COLO668 (cell line): ENCODE measurements around the gene ITFG1.
"Not testable (repeated sequence)": the region's sequence is repeated elsewhere in the genome, so short reads cannot be mapped to it uniquely, and the experiment has no call there.

ENCODE experiments used
- DNase-seq: peaks from one replicate; lab custom pipeline; 2025; ENCODE audit not compliant: unreplicated experiment; lab: John Stamatoyannopoulos, UW

ITFG1 gene

DNA sequence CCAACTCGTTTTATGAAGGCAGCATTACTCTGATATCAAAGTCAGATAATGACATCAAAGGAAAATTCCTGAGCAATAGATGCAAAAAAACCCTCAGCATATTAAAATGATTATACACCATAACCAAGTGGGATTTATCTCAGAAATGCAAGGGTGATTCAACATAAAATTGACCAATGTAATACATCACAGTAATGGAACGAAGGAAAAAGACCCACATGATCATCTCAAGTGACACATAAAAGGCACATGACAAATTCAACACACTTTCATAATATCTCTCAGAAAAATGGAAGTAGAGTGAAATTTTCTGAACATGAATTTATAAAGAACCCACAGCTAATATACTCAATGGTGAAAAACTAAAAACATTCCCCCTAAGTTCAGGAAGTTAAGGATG, 118.8 kb downstream of the ITFG1 start:
- no peak for DNase-seq

GRCh38 chr16:47330562-47330961, 130.3 kb downstream of the ITFG1 start:
- DNase-seq: not testable (repeated sequence)

- DNase-seq: not testable (repeated sequence)
Measured at GRCh38 chr16:47324309-47324708, 136.6 kb downstream of the ITFG1 start.

- no peak for DNase-seq
Measured at GRCh38 chr16:47323241-47323640, 137.6 kb downstream of the ITFG1 start.

- no peak for DNase-seq
Measured at GRCh38 chr16:47320546-47321310, 140.1 kb downstream of the ITFG1 start.

GRCh38 chr16:47317465-47318240, 143.2 kb downstream of the ITFG1 start:
- no peak for DNase-seq

GRCh38 chr16:47316442-47317015, 144.3 kb downstream of the ITFG1 start:
- no peak for DNase-seq

DNA sequence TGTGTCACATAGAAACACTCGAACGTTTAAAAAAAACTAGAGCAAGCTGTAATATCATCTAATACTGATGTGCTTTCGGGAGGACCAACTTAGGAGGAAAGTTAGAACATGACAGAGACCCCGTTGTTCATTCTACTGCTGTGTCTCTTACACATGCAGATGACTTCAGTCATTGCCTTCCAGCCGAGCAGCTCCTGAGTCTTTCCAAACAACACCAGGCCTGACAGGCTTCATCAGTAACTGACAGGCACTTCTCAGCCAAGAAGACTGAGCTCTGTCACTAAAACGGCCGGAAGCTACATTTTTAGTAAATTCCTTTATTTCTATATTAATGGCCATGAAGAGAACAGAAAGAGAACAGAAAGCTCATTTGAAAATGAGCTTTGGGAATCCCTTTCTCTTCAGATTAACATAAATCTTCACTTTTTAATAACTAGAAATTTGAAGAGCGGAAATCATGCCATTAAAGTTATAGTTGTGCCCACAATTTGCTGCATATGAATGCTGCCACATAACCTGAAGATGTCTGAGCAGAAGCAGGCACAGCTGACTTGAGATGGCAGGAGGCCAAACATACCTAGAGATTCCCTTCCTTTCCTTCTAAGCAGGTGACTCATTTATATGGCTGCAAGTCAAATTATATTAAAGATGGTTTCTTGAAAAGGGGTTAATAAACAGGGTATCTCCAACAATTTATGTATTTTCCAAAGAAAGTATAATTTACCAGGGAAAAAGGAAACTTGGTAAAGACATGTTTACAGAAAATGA, 148.9 kb downstream of the ITFG1 start:
- no peak for DNase-seq

GRCh38 chr16:47310792-47311211, 150.1 kb downstream of the ITFG1 start:
- DNase-seq: no peak

DNA sequence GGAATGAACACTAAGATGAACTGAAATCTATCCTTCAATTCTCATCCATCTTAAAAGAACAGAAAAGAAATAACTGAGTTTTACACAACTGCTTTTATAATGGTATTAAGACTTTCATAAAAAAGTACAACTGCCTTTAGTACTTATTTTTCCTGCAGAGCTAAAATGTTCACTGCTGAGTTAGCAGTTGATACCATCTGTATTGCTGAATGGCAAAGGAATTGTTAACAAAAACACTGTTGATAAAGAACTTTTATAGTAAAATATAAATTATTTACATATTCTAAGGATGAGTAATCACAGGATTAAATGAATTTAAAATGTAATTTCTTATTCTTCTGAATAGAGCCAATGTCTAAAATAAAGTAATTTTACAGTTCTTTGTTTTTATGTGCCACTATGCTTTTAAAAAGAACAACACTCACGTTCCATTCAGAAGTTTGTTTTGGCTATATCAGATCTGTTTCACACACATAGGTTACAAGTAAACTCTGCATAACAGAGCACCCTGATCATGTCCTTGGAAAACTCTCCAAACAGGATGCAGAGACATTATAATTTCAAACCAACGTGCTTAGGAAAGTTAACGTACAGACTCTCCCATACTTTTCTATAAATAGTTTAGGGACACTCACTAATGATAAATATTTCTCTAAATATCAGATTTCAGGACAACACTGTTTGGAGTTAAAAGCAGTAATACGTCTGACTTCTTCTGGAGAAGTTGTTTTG, 151.1 kb downstream of the ITFG1 start:
- no peak for DNase-seq

- DNase-seq: no peak
Measured at GRCh38 chr16:47308601-47309000, 152.3 kb downstream of the ITFG1 start.

GRCh38 chr16:47304563-47304962, 156.3 kb downstream of the ITFG1 start:
- no peak for DNase-seq

DNA sequence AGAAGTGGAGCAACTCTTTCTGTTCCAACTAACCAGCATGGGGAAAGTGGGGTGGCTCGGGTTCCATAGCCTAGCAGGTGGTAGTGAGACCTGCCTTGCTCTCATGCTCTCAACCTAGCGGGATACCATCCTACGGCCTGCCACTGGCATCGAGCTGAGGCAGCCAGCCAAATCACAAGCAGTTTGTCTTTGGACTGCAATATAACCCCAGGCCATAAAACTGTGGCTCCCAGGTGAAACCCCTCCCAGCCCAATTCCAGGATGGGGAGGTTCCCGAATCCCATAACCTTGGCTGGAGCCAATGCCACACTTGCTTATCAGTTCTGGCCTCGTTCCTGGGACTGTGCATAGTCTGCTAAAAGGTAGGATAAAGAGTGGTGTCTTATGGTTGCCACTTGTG, 161.3 kb downstream of the ITFG1 start:
- DNase-seq: no peak

DNA sequence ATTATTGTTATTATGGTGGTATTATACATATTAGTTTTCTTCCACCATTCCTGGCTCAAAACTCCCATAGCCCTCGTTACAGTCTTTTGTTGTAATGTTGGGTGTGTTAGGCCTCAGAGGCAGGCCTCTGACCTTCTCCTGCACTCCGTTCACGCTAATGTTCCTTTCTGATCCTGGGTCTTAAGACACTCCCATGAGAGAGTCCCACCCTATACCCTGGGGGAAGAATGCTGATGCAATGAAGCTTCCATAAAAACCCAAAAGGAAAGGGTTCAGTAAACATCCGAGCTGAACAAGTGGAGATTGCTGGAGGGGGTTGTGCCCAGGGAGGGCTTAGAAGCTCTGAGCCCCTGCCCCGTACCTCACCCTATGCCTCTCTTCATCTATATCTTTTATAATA, 175.9 kb downstream of the ITFG1 start:
- DNase-seq: no peak

GRCh38 chr16:47278306-47278970, 182.4 kb downstream of the ITFG1 start:
- no peak for DNase-seq

DNA sequence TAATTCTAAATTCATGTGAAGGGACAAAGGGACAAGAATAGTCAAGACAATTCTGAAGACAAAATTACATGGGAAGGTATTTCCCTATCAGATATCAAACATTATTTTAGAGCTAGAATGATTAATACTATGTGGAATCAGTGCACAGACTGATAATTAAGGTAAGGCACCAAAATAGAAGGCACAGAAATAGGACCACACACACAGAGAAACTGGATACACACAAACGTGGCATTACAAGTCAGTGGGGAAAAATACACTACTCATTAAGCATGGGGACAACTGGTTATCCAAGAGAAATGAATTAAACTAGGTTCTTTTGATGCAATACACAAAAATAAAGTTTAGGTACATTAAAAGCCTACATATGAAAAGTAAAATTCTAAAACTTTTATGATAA, 184.3 kb downstream of the ITFG1 start:
- no peak for DNase-seq

DNA sequence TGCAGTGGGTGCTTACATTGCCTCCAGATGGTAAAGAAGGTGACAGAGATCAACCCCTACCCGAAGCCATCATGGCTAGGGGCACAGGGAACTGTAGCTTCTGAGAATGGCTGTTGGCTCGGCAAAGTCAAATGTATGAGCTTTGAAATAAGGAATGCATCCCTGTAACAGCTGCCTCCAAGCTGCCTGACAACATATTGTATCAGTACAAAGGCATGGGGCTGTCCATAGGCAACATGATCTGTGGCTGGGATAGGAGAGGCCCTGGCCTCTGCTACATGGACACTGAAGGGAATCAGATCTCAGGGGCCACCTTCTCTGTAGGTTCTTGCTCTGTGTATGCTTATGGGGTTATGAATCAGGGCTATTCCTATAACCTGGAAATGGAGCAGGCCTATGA, 197.9 kb downstream of the ITFG1 start:
- DNase-seq: no peak

- DNase-seq: no peak
Measured at GRCh38 chr16:47260503-47260902, 200.4 kb downstream of the ITFG1 start.

DNA sequence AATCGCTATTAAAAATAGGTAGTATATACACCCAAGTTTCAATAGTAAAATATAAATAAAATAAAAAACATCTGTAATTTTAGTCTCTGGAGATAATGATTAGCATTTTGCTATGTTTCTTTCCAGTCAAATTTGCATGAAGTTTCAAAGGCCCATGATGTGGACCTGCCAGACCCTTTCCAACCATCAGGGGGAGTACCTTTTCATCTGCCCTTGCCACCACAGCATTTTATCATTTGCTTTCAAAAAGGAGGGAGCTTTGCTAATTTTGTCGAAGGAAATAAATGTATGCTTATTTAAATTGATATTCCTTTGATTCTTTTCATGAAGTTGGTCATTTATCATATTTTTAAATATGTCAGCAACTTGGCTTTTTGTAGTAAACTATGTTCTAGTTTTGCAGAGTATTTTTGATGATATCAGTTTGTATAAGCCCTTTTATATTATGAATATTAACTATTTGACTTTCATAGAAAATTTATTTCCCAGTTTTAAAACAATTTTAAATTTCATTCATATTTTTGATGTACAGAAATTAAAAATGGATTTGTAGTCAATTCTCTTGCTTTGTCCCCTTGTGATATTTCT, 201.9 kb downstream of the ITFG1 start:
- no peak for DNase-seq

DNA sequence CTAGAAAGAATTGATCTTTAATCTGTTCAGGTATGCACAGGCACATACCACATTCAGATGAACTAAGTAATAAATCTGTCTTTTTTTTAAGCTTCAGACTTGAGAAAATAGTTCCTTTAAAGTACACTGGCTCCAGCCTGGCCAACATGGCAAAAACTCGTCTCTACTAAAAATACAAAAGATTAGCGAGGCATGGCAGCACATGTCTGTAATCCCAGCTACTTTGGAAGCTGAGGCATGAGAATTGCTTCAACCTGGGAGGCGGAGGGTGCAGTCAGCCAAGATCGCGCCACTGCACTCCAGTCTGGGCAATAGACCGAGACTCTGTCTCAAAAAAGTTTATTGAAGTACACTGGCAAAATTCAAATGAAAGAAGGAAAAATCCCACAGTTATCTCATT, 206.1 kb downstream of the ITFG1 start:
- DNase-seq: no peak
